T-helper 9 cell (primary cell): ENCODE results near the gene CFAP90.

ENCODE experiments used
- DNase-seq: peaks from one replicate; pipeline ENCODE4 v3.0.0-alpha.2; 2020

CFAP90 gene

DNA sequence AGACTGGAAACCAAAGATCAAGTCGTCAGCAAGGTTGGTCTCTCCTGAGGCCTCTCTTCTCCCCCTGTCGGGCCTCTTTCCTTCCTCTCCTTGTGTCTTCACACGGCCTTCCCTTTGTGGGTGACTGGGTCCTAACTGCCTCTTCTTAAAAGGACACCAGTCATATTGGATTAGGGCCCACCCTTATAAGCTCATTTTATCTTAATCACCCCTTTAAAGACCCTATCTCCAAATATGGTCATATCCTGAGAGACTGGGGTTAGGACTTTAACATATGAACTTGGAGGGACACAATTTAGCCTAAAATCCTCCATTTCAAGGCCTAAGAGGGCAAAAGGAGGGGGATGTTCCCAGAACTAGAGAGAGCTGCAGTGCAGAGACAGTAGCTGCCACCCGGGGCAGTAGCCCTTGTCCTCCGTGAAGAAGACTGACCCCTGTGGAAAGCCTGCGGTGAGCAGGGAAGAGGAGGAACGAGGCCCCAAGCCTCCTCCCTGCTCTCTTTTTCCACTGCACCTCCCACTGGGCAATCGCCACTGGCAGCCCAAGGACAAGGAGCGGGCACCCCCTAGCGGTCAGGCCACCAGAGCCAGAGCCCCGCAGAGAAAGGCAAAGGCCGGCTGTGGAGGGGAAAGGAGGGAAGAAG is 34.9 kb downstream of the CFAP90 start:
- DNase-seq, result peak; percentile 52

DNA sequence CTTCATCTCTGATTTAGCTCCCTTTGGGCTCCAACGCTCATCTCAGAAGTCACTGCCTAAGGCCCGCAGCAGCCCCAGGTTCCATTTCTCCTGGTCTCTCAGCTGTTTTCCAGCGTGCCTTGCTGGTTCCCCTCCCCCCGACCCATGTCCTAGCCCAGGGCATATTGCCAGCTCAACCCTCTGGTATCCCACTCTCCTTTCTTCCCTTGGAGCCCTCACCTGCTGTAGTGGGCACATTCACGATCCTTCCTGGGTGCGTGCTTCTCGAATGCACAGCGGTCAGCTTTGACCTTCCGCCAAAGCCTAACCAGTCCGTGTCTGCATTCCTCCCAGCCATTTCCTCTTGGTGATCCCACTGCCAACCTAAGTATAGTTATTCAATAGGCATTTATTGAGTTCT is 36.1 kb downstream of the CFAP90 start:
- no peak for DNase-seq

DNA sequence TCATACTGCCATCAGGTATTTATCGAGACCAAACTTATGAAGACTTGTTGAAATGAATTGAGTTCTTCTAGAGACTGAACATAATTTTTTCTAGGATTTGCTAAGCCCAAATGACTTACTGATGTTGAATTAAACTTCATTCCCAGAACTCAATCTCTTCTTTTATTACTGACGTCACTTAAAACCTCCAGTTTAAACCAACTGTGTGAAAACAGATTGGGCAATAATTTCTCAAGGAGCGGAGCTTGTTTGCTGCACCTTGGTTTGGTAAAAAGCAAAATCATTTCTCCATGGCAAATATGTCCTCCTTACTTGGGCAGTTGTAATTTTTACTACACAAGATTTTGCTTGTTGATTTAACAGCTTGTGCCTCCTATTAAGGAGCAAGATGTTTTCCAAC is 37.4 kb downstream of the CFAP90 start:
- DNase-seq, result no peak

DNA sequence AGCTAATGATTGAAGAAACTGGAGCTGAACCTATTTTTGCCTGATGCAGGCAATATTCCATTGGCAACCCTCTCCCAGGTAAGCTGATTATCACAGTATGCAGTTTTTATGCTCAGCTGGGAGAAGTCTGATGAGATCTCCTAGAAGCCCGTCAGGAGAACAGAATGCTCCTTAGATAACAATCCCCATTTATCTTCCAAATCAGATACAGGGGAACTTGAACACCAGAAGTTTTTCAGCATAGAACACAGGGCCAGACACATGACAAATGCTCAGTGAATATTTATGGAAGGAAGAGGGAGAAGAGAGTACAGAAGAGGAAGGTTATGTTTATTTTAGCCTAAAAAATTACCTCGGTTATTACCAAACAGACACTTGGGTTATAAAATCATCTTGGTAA is 37.9 kb downstream of the CFAP90 start:
- no peak for DNase-seq

DNA sequence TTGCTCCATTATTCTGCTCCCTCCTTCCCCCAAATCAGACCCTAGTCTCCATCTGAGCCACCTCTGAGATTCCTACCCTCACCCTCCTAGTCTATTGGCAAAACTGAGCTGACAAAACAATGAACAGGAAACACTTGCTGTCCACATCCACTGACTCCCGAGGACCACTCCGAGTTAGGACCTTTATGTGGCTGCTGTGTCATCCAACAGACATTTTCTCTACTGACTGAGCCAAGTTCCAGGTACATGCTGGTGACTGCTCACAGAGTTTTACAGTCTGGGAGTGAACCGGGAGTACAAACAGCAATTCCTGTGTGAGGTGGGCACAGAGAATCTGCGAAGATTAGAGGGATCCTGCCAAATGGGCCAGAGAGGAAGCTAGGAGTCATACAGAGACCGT is 39.2 kb downstream of the CFAP90 start:
- DNase-seq, result no peak

DNA sequence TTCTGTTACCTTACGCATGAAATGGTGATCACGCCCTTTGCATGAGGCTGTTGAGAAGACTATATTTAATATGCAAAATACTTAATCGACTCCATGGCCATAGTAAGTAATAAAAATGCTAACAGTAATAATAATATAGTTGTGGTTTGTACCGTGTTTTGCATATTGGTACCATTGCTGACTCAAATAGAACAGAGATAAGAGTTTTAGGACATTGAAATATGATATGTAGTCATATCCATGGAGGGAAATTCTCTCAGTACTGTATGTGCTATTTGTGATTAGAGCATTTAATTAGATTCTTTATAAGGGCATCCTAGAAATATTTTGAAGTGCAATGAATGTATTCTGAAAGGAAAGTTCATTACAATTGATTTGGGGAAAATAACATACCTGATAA is 41.9 kb downstream of the CFAP90 start:
- no peak for DNase-seq

DNA sequence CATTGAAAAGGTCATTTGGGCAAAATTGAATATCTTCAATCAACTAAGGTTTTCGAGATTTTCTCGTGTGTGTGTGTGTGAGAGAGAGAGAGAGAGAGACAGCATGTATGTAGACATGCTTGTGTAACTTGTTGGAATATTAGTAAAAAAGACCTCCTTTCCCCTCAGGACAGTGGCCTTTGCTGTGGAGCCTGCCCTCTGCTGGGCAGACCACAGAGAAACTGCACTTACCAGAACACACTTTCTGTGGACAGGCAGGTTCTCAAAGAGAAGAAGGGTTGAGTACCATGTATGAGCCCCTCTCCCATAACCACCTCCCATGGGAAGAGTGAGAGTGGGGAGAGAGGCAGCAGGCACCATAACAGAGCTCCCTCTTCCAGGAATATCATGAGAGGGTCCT is 45.6 kb downstream of the CFAP90 start:
- DNase-seq, result no peak

DNA sequence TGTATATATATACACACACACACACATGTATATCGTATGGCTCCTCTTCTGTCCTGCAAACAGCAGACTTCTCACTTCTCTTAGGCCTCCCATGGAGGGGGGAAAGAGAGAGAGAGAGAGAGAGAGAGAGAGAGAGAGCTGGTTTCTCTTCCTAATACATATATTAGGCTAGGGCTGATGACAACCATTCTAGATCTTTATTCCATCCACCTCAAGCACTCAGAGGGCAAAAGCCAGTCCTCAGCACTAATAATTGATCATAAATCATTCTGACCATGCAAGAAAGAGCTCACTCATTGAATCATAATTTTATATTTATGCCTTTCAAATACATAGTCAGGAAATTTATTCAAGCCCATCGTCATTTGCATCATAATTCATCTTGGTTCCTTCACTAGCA is 47.0 kb downstream of the CFAP90 start:
- DNase-seq, result no peak

DNA sequence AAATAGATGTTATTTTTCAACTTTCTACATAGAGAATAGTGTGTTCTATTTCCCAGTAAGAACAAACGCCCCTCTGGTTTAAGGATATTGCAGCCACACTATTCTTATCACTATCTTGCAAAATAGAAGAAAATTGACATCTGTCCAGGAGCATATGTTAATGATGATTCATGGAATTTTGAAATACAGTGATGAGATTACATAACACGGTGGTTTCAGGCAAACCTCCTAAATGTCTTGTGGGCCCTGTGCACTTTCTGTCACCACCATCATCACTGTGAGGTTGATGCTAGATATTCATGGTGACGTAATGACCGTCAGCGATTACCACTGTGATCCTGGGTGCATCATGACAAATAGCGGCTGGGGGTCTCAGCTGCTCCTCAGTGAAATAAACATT is 48.1 kb downstream of the CFAP90 start:
- no peak for DNase-seq

DNA sequence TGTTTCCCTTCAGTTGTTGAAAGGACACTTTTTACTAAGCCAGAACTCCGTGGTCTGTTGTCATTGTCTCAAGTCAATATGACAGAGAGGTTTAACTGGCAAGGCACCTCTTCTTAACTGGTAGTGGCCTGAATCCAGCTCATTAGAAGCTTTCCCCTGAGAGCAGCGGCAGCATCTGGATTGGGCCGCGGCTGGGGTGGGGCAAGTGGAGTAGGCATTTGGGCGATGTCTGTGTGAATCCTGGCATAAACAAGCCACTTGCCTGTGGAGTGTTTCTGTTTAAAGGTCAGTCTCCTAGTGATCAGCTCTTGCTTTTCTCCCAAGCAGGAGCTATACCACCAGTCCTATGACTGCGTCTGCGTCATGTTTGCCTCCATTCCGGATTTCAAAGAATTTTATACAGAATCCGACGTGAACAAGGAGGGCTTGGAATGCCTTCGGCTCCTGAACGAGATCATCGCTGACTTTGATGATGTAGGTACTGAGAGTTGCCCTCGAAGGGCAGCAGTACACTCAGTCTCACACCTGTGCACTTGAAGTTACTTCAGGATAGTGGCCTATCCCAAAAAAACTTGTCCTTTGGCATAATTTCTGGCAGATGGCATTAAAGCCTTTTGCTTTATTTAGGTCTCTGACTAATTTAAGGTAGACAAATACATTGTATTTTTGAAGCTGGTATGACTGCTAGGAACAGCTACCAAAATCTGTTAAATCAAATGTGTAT is 48.9 kb downstream of the CFAP90 start:
- no peak for DNase-seq

DNA sequence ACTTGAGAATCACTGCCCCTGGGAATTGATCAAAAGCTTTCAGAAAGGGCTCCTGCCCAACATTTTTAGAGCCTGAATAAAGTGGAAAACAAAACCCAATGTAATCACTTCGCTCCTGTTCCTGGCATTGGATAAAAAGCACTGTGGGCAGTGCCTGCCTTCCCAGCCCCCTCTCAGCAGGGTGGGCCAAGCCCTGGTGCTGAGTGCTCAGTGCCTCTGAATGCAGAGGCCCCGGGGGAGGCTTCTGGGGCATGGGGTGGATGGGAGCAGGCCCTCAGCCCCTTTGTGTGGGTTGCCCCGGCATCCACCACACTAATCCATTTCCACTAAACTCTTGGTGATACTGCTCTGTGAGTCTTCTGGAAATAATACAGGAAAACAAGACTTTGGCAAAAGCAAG is 55.6 kb downstream of the CFAP90 start:
- DNase-seq, result no peak

DNA sequence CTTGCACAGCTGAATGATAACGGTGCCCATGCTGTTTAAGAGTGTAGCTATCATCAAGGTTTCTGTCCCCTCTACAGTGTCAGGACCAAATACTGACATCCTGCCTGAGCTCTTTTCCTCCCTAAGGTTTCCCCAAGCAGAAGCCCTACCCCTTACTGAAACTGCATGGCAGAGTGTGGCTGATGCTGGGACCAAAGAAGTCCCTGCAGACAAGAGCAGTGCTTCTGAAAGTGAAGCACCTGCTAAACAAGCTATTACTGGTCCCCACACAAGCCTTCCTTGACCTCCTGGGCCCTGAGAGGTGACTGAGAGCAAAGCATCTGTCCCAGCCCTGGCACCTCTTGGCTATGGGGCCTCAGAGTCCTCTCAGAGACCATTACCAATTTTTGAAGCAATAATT is 56.1 kb downstream of the CFAP90 start:
- DNase-seq, result no peak

DNA sequence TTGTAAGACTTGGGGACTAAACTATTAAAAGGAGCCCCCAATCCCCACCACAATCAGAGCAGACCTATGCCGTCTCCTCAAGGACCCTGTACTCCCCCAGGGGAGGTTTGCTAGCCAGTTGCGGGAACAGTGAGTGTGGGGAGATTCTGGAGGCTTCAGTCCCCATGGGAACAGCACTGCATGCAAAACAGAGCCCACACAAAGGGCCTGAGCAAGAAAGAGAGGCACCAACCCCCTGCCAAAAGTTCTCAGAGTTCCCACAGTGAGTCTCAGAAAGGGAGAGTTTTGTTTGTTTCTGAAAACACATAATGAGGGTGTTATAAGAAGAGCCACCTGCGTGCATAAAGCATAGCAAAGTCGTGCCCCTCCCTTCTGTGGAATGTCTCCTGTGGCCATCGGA is 56.6 kb downstream of the CFAP90 start:
- DNase-seq, result no peak

DNA sequence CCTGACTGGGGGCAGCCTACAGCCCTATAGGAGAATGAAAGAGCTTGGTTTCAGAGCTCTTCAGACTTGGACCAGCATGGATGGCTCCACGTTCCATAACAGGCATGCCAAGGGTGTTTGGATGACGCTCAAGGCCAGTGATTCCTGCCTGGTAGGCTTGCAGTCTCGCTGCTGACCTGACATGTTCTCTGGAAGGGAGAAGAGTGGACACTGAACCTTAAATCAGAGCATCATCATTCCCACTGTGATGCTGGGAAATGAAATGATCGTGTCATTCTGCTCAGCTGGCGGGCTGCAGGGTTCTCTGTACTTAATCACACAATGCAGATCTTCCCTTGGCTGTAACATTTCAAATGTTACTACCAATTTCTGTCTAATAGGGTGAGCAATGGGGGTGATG is 57.0 kb downstream of the CFAP90 start:
- DNase-seq, result no peak

DNA sequence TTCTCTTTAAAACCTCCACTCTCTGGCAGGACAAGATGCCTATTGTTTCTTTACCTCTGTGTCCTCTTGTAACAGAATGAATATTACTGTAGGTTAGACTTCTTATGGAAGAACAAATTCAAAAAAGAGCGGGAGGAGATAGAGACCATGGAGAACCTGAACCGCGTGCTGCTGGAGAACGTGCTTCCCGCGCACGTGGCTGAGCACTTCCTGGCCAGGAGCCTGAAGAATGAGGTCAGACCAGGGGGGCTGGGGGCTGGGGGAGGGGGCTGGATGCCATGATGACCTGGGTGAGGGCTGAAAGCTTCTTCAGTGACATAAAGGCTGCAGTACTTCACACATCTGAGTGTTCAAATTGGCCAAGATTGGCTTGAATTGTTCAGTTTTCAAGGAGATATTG is 61.4 kb downstream of the CFAP90 start:
- DNase-seq, result no peak

DNA sequence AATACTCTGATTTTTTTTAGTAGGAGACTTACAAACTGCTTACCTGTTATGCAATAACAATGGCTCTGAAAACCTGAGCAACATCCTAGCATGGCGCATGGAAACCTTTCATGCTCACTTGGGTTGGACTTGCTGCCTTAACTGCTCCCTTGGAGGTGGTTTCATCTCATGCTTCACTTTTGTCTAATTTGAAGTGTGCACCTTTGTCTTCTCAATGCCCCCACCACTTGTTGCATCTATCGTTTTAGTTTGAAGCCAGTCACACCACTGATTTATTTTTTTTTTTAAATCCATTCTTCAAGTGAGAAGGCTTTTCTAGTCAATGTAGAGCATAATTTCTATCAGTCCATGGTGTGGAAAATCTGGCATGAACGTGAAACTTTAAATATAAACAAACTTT is 63.2 kb downstream of the CFAP90 start:
- no peak for DNase-seq

DNA sequence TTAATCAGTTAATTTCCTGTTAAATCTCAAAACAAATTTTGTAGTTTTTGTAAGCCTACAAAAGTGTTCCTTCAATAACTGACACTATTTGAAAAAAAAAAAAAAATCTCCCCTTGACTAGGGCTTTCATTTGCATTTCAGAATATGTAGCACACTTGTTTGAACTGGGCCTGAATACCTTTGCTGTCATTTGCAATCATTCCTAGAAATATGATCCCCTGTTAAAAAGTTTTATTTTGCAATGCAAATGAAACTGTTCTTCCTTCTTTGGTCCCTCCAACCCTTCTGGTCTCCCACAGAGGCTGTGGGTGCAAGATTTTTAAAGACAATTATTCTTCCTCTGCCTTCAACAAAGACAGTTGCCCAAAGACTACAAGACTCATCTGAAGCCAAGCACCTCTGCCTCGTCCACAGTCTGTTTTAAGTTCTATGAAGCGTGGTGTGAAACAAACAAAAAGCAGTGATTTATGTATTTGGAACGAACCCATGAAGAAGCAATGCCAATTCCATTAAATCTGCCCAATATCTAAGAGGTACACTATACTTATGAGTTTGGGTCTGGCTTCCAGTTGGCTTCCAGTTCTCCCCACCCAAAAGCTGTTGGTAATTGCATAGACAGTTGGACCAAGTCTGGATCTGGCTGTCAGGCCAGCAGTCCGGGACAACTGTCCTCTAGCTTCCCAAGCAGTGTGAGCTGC is 66.1 kb downstream of the CFAP90 start:
- DNase-seq, result no peak

DNA sequence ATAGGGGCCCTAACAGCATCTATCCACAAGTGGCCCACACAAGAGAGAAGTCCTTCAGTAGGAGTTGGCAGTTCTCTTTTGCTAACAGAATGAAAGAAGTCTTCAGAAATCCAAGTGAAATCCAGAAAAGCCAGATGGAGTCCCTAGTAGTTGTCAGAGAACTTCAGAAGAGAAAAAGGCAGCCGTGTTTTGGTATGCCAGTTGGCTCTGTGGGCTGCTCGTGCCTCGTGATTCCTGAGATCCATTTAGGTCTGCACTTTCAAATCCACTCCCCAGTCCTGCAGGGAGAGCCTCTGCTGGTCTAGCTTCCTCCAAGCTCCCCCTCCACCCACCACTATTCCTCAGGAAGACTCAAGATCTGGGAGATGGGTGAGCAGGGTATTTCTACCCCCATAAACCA is 69.0 kb downstream of the CFAP90 start:
- no peak for DNase-seq
